ENCODE data around the gene MTUS2. TPM values are rescaled to one million over a fixed set of nuclear protein-coding genes. Genes with fewer than 3 reads are reported as not detected.

The MTUS2 gene
- total and polyA plus RNA-seq, 2 of the 8 experiments (the other 6 are each of a cell fraction or from before 2014, with no cell fraction given) = 0.18 to 0.80 TPM

DNA sequence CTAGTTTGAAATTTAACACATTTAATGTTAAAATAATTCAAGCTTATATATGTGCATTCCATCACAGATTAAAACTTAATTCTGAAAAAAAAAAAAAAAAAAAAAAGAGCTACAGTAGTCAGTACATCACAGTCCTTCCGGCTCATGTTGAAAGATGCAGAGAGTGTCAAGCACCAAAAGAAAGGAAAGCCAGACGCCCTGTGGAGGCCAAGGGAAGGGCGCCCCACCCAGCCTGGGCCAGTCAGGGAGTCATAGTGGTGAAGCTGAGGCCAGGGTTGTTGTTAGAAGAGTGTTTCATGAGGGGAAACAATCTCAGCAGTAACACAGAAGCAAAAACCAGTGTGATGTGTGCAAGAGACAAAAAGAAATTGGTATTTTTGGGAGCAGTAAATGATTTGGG lies 375.3 kb downstream of the MTUS2 start:
- Histone ChIP-seq H3K4me1 (replicated peaks in 1 of 4; ENCODE audit: control insufficient read depth in 3 of 4, insufficient read depth in 4 of 4, low read length in 3 of 4) (no peaks in the 10 kb centered on the region), H2AK5ac (ENCODE audit: low read depth, low read length) (no peak overlapping the region), H3K23me2 (ENCODE audit: low read depth, low read length) (no peaks in the 10 kb centered on the region), H3K9me3 (ENCODE audit: insufficient read depth in 2 of 2, low read depth in 1 of 2, low read length in 1 of 2) (peaks cover 3% of the 10 kb centered on the region in 2 experiments; a peak in 1 of 4 replicates), H4K91ac (replicated peaks; ENCODE audit: insufficient read length, low read length) (no peak overlapping the region), H4K5ac (ENCODE audit: insufficient read length, low read depth, low read length) (no peak overlapping the region), H2BK15ac (ENCODE audit: low read length) (no peak overlapping the region), H3K56ac (replicated peaks; ENCODE audit: insufficient read length, low read depth, low read length) (no peak overlapping the region), H2BK5ac (ENCODE audit: low read depth, low read length) (no peak overlapping the region), H3K27me3 (replicated peaks in 1 of 4; ENCODE audit: control insufficient read depth in 3 of 4, extremely low read depth in 1 of 4, insufficient read depth in 3 of 4, low read length in 3 of 4) (no peaks in the 10 kb centered on the region), H3K9ac (replicated peaks in 1 of 4; ENCODE audit: extremely low read depth in 1 of 4, low read depth in 3 of 4, low read length in 3 of 4) (no peak overlapping the region), H3K79me1 (ENCODE audit: low read depth, low read length) (no peaks in the 10 kb centered on the region), H3K4ac (replicated peaks; ENCODE audit: insufficient read length, low read depth, low read length) (no peak overlapping the region), H3K4me3 (ENCODE audit: extremely low read depth in 1 of 4, insufficient read depth in 2 of 4, low read depth in 3 of 4, low read length in 4 of 4) (no peak overlapping the region), H3K18ac (ENCODE audit: extremely low read depth, low read length) (no peak overlapping the region), H3K14ac (ENCODE audit: insufficient read length) (no peak overlapping the region), H4K8ac (ENCODE audit: extremely low read depth, insufficient read depth, low read length) (no peak overlapping the region), H2BK120ac (replicated peaks; ENCODE audit: low read depth, low read length) (no peak overlapping the region), H3K36me3 (ENCODE audit: control insufficient read depth in 2 of 4, insufficient read depth in 4 of 4, low read length in 3 of 4) (no peaks in the 10 kb centered on the region), H3K4me2 (ENCODE audit: insufficient read depth in 1 of 2, low read depth in 2 of 2, low read length in 2 of 2) (no peak overlapping the region), H4K20me1 (replicated peaks in 1 of 2; ENCODE audit: control insufficient read depth in 1 of 2, insufficient read depth in 2 of 2, low read length in 2 of 2) (no peaks in the 10 kb centered on the region), H3K23ac (ENCODE audit: insufficient read length) (no peak overlapping the region), H2BK20ac (ENCODE audit: low read length) (no peak overlapping the region), H3K79me2 (ENCODE audit: control insufficient read depth in 1 of 2, insufficient read depth in 2 of 2, low read length in 2 of 2) (no peaks in the 10 kb centered on the region), H3K27ac (ENCODE audit: low read depth, low read length) (no peak overlapping the region), H2AFZ (ENCODE audit: low read length) (no peak overlapping the region), H2BK12ac (ENCODE audit: low read depth, low read length) (no peak overlapping the region)
- no peak for DNase-seq (ENCODE audit: low read depth in 1 of 2, low spot score in 2 of 2)
- TF ChIP-seq NANOG (IDR thresholded peaks at IDR 0.05; ENCODE audit: insufficient read depth, low read depth, low read length, poor library complexity, severe bottlenecking) (no peak), RAD21 (IDR thresholded peaks at IDR 0.05 in 1 of 2, conservative IDR thresholded peaks at IDR 0.05 in 1 of 2; ENCODE audit: low read depth in 2 of 2, low read length in 2 of 2) (peak; percentile 22 to 40; a peak in 3 of 4 replicates)
- TF ChIP-seq, protein P1, sequence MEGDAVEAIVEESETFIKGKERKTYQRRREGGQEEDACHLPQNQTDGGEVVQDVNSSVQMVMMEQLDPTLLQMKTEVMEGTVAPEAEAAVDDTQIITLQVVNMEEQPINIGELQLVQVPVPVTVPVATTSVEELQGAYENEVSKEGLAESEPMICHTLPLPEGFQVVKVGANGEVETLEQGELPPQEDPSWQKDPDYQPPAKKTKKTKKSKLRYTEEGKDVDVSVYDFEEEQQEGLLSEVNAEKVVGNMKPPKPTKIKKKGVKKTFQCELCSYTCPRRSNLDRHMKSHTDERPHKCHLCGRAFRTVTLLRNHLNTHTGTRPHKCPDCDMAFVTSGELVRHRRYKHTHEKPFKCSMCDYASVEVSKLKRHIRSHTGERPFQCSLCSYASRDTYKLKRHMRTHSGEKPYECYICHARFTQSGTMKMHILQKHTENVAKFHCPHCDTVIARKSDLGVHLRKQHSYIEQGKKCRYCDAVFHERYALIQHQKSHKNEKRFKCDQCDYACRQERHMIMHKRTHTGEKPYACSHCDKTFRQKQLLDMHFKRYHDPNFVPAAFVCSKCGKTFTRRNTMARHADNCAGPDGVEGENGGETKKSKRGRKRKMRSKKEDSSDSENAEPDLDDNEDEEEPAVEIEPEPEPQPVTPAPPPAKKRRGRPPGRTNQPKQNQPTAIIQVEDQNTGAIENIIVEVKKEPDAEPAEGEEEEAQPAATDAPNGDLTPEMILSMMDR (IDR thresholded peaks at IDR 0.05; ENCODE audit: control extremely low read depth in 1 of 3, insufficient read depth in 1 of 3, low read depth in 1 of 3, low read length in 3 of 3) = peak in 1 of 3 experiments; percentile 8; a peak in 1 of 4 replicates
- no peak for FAIRE-seq
- WGBS, 2 experiments (ENCODE audit: extremely low coverage in 1 of 2, insufficient coverage in 1 of 2, insufficient read length in 1 of 2, insufficient replicate concordance in 2 of 2, low coverage in 1 of 2, low lambda C conversion rate in 2 of 2, missing lambda C conversion rate in 1 of 2) = 63% methylated on average over 3 of the region's 3 CpGs; no CpG with 5 or more reads in 1 of the 2 experiments
- CTCF ChIA-PET (ENCODE audit: partially characterized antibody) = no interaction called here
- POLR2A ChIA-PET (ENCODE audit: partially characterized antibody) = no interaction called here
